ENCODE results near the gene ETNK2.

Gene ETNK2

DNA sequence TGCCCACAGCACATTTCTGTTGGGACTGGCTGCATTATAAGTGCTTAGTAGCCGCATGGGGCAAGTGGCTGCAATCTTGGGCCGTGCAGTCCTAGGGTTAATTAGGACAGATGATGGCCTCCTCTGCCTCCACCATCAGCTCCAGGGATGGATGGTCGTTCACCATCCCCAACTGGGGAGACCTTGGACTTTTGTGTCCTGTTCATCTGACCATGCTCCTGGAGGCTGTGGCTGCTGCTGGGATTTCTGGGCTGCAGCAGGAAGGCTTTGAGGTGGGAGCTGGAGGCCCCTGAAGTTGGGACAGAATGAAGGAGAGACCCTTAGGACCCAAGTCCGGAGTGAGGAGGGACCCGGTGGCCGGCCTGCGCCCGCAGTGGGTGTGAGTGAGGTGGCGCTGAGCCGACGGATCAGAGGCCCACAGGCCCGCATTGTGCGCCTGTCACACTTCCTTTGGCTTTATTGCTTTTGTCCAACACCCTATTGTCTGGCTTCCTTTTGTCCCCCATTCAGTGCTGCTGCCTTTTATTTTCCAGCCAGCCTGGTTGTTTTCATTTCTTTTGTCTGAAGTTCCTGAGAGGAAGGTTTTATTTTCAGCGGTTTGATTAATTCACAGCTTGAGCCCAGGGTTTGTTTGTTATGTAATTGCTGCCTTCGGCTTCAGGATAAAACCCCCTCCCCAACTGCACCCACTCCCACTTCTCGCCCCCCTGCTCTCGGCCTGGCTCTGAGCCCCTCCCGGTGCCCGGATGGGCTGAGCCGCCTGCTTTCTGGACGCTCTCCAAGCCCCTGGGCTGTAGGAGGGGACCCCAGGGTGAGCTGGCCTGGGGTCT lies 43.3 kb downstream of the ETNK2 start:
- Histone ChIP-seq H3K9ac (ENCODE audit: low read depth, low read length, poor library complexity) (no peak overlapping the region), H3K4me3 (ENCODE audit: low read length in 2 of 2) (no peak overlapping the region), H3K23ac (ENCODE audit: low read depth, low read length, poor library complexity) (no peak overlapping the region), H4K8ac (ENCODE audit: low read depth, low read length) (no peak overlapping the region), H2BK120ac (ENCODE audit: low read depth, low read length) (no peak overlapping the region), H2AK5ac (ENCODE audit: low read depth, low read length) (no peak overlapping the region), H3K4me1 (ENCODE audit: control insufficient read depth in 2 of 2, insufficient read depth in 1 of 2, low read depth in 1 of 2, low read length in 2 of 2) (peaks cover 18 to 26% of the 10 kb centered on the region in 2 donors), H3K27ac (replicated peaks; ENCODE audit: low read length) (no peak overlapping the region), H3K18ac (ENCODE audit: low read length) (peak overlapping the region; percentile 85), H3K4ac (ENCODE audit: low read length) (no peak overlapping the region), H3K79me1 (ENCODE audit: low read depth, low read length) (peaks cover 8% of the 10 kb centered on the region), H3K14ac (ENCODE audit: low read length) (no peak overlapping the region), H3K9me3 (replicated peaks in 1 of 2; ENCODE audit: control insufficient read depth in 2 of 2, insufficient read depth in 1 of 2, low read depth in 1 of 2, low read length in 2 of 2) (no peaks in the 10 kb centered on the region), H4K91ac (ENCODE audit: low read depth, low read length, poor library complexity) (no peak overlapping the region), H3K4me2 (ENCODE audit: insufficient read depth, low read length, poor library complexity, severe bottlenecking) (peak overlapping the region; percentile 52), H2BK12ac (ENCODE audit: low read length) (no peak overlapping the region), H3K27me3 (ENCODE audit: control insufficient read depth in 3 of 3, insufficient read depth in 3 of 3, low read depth in 1 of 3, low read length in 3 of 3) (peaks cover 0 to 14% (median 0%) of the 10 kb centered on the region in 3 experiments), H3K36me3 (replicated peaks in 1 of 2; ENCODE audit: control insufficient read depth in 2 of 2, insufficient read depth in 2 of 2, low read length in 2 of 2) (peaks cover 0 to 16% of the 10 kb centered on the region in 2 donors), H2AFZ (ENCODE audit: low read length) (no peak overlapping the region), H2BK5ac (ENCODE audit: low read length) (no peak overlapping the region), H2BK15ac (ENCODE audit: low read length) (no peak overlapping the region)
- no CpG with 5 or more reads among the region's 21 CpGs for WGBS, 2 donors (ENCODE audit: extremely low coverage in 2 of 2, insufficient read length in 2 of 2, insufficient replicate concordance in 1 of 2)
- DNase-seq (ENCODE audit: low spot score), result peak; percentile 94

DNA sequence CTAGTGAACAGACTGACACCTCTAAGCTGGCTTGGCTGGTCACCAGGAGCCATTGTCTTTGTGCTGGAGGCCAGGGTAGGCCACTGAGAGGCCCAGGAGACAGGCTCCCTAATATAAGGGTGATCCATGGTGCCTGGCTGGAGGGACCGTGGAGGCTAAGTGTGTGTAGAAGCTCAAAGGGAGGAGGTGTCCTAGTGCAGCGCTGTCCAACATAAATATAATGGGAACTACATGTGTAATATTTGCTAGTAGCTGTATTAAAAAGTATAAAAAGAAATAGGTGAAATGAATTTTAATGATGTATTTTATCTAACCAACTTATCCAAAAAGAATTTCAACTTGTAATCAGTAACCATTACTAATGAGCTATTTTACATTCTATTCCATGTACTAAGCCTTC lies 44.0 kb downstream of the ETNK2 start:
- Histone ChIP-seq H3K27ac (replicated peaks; ENCODE audit: low read length) (no peak overlapping the region), H2BK120ac (ENCODE audit: low read depth, low read length) (no peak overlapping the region), H3K36me3 (replicated peaks in 1 of 2; ENCODE audit: control insufficient read depth in 2 of 2, insufficient read depth in 2 of 2, low read length in 2 of 2) (peaks cover 0 to 11% of the 10 kb centered on the region in 2 donors), H3K23ac (ENCODE audit: low read depth, low read length, poor library complexity) (no peak overlapping the region), H2BK15ac (ENCODE audit: low read length) (no peak overlapping the region), H3K4ac (ENCODE audit: low read length) (no peak overlapping the region), H4K8ac (ENCODE audit: low read depth, low read length) (no peak overlapping the region), H2AFZ (ENCODE audit: low read length) (no peak overlapping the region), H3K4me2 (ENCODE audit: insufficient read depth, low read length, poor library complexity, severe bottlenecking) (no peak overlapping the region), H3K9ac (ENCODE audit: low read depth, low read length, poor library complexity) (peak overlapping the region; percentile 6), H3K4me1 (ENCODE audit: control insufficient read depth in 2 of 2, insufficient read depth in 1 of 2, low read depth in 1 of 2, low read length in 2 of 2) (peaks cover 23 to 29% of the 10 kb centered on the region in 2 donors), H2BK12ac (ENCODE audit: low read length) (no peak overlapping the region), H2BK5ac (ENCODE audit: low read length) (no peak overlapping the region), H3K79me1 (ENCODE audit: low read depth, low read length) (peaks cover 5% of the 10 kb centered on the region), H3K14ac (ENCODE audit: low read length) (no peak overlapping the region), H4K91ac (ENCODE audit: low read depth, low read length, poor library complexity) (no peak overlapping the region), H3K27me3 (ENCODE audit: control insufficient read depth in 3 of 3, insufficient read depth in 3 of 3, low read depth in 1 of 3, low read length in 3 of 3) (peaks cover 0 to 14% (median 0%) of the 10 kb centered on the region in 3 experiments), H3K9me3 (replicated peaks in 1 of 2; ENCODE audit: control insufficient read depth in 2 of 2, insufficient read depth in 1 of 2, low read depth in 1 of 2, low read length in 2 of 2) (no peaks in the 10 kb centered on the region), H3K18ac (ENCODE audit: low read length) (no peak overlapping the region), H3K4me3 (ENCODE audit: low read length in 2 of 2) (no peak overlapping the region), H2AK5ac (ENCODE audit: low read depth, low read length) (peak overlapping the region; percentile 15)
- no peak for DNase-seq (ENCODE audit: low spot score)
- WGBS, 2 donors (ENCODE audit: extremely low coverage in 2 of 2, insufficient read length in 2 of 2, insufficient replicate concordance in 1 of 2), result no CpG with 5 or more reads among the region's 2 CpGs

DNA sequence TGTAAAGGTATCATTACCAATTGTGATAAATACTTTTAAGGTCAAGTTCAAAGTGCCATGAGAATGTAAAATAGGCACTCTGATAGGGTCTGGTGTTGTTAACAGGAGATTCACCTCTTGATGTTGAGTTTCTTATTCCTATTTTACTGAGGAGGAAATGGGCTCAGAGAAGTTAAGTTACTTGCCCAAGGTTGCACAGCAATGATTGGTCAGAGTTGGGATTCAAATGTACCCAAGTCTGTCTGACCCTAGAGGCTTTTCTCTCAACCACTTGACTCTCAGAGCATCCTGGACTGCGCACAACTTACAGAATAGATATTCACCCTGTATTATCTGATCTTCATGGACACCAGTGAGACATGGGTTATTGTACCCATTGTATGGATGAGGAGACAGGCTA lies 45.0 kb downstream of the ETNK2 start:
- Histone ChIP-seq H3K18ac (ENCODE audit: low read length) (no peak overlapping the region), H4K8ac (ENCODE audit: low read depth, low read length) (no peak overlapping the region), H3K4ac (ENCODE audit: low read length) (no peak overlapping the region), H2BK15ac (ENCODE audit: low read length) (no peak overlapping the region), H2BK5ac (ENCODE audit: low read length) (no peak overlapping the region), H3K27ac (replicated peaks; ENCODE audit: low read length) (no peak overlapping the region), H2AFZ (ENCODE audit: low read length) (no peak overlapping the region), H3K79me1 (ENCODE audit: low read depth, low read length) (peaks cover 5% of the 10 kb centered on the region), H3K14ac (ENCODE audit: low read length) (no peak overlapping the region), H3K27me3 (ENCODE audit: control insufficient read depth in 3 of 3, insufficient read depth in 3 of 3, low read depth in 1 of 3, low read length in 3 of 3) (peaks cover 0 to 14% (median 0%) of the 10 kb centered on the region in 3 experiments), H3K9ac (ENCODE audit: low read depth, low read length, poor library complexity) (no peak overlapping the region), H3K23ac (ENCODE audit: low read depth, low read length, poor library complexity) (no peak overlapping the region), H2AK5ac (ENCODE audit: low read depth, low read length) (no peak overlapping the region), H3K4me3 (ENCODE audit: low read length in 2 of 2) (no peak overlapping the region), H3K36me3 (replicated peaks in 1 of 2; ENCODE audit: control insufficient read depth in 2 of 2, insufficient read depth in 2 of 2, low read length in 2 of 2) (peaks cover 0 to 8% of the 10 kb centered on the region in 2 donors), H3K4me1 (ENCODE audit: control insufficient read depth in 2 of 2, insufficient read depth in 1 of 2, low read depth in 1 of 2, low read length in 2 of 2) (peaks cover 29 to 31% of the 10 kb centered on the region in 2 donors), H3K4me2 (ENCODE audit: insufficient read depth, low read length, poor library complexity, severe bottlenecking) (no peak overlapping the region), H4K91ac (ENCODE audit: low read depth, low read length, poor library complexity) (no peak overlapping the region), H2BK120ac (ENCODE audit: low read depth, low read length) (no peak overlapping the region), H3K9me3 (replicated peaks in 1 of 2; ENCODE audit: control insufficient read depth in 2 of 2, insufficient read depth in 1 of 2, low read depth in 1 of 2, low read length in 2 of 2) (no peaks in the 10 kb centered on the region), H2BK12ac (ENCODE audit: low read length) (no peak overlapping the region)
- DNase-seq (ENCODE audit: low spot score), result no peak
- no CpG with 5 or more reads among the region's 1 CpG for WGBS, 2 donors (ENCODE audit: extremely low coverage in 2 of 2, insufficient read length in 2 of 2, insufficient replicate concordance in 1 of 2)

DNA sequence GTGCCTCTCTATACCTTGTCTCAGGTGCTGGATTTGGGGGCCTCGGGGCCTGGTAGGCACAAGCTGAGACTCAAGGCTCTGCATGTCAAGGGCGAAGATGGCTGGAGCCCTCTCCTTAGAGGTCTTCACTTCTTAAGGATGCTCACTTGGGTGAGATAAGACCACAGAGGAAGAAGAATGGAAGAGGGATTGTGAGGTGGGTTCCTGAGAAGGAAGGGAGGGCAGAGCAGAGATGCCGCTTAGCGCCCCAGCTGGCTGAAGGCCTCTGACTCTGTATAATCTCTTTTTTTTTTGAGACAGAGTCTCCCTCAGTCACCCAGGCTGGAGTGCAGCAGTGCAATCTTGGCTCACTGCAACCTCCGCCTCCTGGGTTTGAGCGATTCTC lies 46.7 kb downstream of the ETNK2 start:
- Histone ChIP-seq H3K79me1 (ENCODE audit: low read depth, low read length) (peaks cover 5% of the 10 kb centered on the region), H4K91ac (ENCODE audit: low read depth, low read length, poor library complexity) (no peak overlapping the region), H3K4me3 (ENCODE audit: low read length in 2 of 2) (no peak overlapping the region), H2AK5ac (ENCODE audit: low read depth, low read length) (no peak overlapping the region), H2BK120ac (ENCODE audit: low read depth, low read length) (no peak overlapping the region), H3K9me3 (replicated peaks in 1 of 2; ENCODE audit: control insufficient read depth in 2 of 2, insufficient read depth in 1 of 2, low read depth in 1 of 2, low read length in 2 of 2) (no peaks in the 10 kb centered on the region), H3K4me2 (ENCODE audit: insufficient read depth, low read length, poor library complexity, severe bottlenecking) (no peak overlapping the region), H3K18ac (ENCODE audit: low read length) (no peak overlapping the region), H3K27me3 (ENCODE audit: control insufficient read depth in 3 of 3, insufficient read depth in 3 of 3, low read depth in 1 of 3, low read length in 3 of 3) (peaks cover 0 to 9% (median 0%) of the 10 kb centered on the region in 3 experiments), H4K8ac (ENCODE audit: low read depth, low read length) (no peak overlapping the region), H3K4me1 (ENCODE audit: control insufficient read depth in 2 of 2, insufficient read depth in 1 of 2, low read depth in 1 of 2, low read length in 2 of 2) (peaks cover 29% of the 10 kb centered on the region in 2 donors), H3K36me3 (replicated peaks in 1 of 2; ENCODE audit: control insufficient read depth in 2 of 2, insufficient read depth in 2 of 2, low read length in 2 of 2) (peaks cover 0 to 8% of the 10 kb centered on the region in 2 donors), H3K27ac (replicated peaks; ENCODE audit: low read length) (no peak overlapping the region), H3K23ac (ENCODE audit: low read depth, low read length, poor library complexity) (no peak overlapping the region), H3K9ac (ENCODE audit: low read depth, low read length, poor library complexity) (no peak overlapping the region), H2AFZ (ENCODE audit: low read length) (no peak overlapping the region), H3K4ac (ENCODE audit: low read length) (no peak overlapping the region), H3K14ac (ENCODE audit: low read length) (no peak overlapping the region), H2BK5ac (ENCODE audit: low read length) (no peak overlapping the region), H2BK12ac (ENCODE audit: low read length) (no peak overlapping the region), H2BK15ac (ENCODE audit: low read length) (no peak overlapping the region)
- DNase-seq (ENCODE audit: low spot score), result no peak
- WGBS, 2 donors (ENCODE audit: extremely low coverage in 2 of 2, insufficient read length in 2 of 2, insufficient replicate concordance in 1 of 2), result no CpG with 5 or more reads among the region's 6 CpGs

All from neuronal stem cell (in vitro differentiated cells).